Measurements from ENCODE around the gene EBF3.

EBF3 gene

DNA sequence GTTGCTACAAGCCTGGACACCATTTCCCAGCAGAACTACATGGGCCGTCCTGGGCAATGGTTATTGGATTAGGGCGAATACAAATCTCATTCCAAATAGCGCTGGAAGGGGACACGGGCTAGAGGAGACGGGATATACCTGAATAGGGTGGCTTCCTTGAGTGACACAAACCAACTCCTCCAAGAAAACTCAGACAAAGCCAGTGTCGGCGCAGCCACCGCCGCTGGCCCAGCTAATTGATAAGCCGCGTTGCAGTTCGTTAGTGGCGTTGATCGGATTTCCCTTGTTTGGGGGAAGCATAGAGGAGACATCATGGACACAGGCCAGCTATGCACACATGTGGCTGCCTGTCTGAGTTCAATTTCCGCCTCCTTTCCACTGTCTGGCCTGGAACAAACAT lies 55.7 kb downstream of the EBF3 start:
- Histone ChIP-seq H3K27me3 (ENCODE audit: control insufficient read depth, insufficient read depth, low read length) (no peaks in the 10 kb centered on the region), H3K27ac (ENCODE audit: low read length) (no peak overlapping the region), H3K9me3 (ENCODE audit: control insufficient read depth, insufficient read depth, low read length) (no peaks in the 10 kb centered on the region), H3K4me3 (ENCODE audit: low read length) (no peak overlapping the region), H3K4me1 (ENCODE audit: control insufficient read depth, insufficient read depth, low read length) (peaks cover 5% of the 10 kb centered on the region), H3K36me3 (ENCODE audit: control insufficient read depth, insufficient read depth, low read length) (no peaks in the 10 kb centered on the region)
- DNase-seq (ENCODE audit: low read depth, low spot score) = no peak
- no CpG with 5 or more reads among the region's 15 CpGs for WGBS (ENCODE audit: insufficient coverage, insufficient read length)

DNA sequence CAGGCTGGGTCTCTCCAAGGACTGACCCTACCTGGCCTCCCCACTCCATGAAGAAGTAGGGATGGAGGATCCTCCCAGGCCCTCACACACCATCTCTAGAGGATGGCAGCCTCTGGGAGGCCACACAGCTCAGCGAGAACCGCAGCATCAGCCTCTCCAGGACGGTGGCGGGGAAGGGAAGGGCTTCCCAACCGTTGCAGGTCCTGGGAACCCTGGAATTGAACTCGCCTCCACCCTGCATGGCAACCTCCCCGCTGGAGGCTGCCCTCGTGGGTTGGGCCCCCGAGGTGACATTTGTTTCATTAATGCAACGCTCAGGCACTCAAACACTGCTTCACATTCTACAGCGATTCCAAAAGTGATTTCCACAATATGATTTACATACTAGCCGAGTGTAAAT lies 58.5 kb downstream of the EBF3 start:
- Histone ChIP-seq H3K4me1 (ENCODE audit: control insufficient read depth, insufficient read depth, low read length) (peaks cover 5% of the 10 kb centered on the region; the same call in 1 of the 2 replicates), H3K4me3 (ENCODE audit: low read length) (no peak overlapping the region), H3K27me3 (ENCODE audit: control insufficient read depth, insufficient read depth, low read length) (no peaks in the 10 kb centered on the region), H3K36me3 (ENCODE audit: control insufficient read depth, insufficient read depth, low read length) (no peaks in the 10 kb centered on the region), H3K9me3 (ENCODE audit: control insufficient read depth, insufficient read depth, low read length) (no peaks in the 10 kb centered on the region), H3K27ac (ENCODE audit: low read length) (no peak overlapping the region)
- no CpG with 5 or more reads among the region's 12 CpGs for WGBS (ENCODE audit: insufficient coverage, insufficient read length)
- DNase-seq (ENCODE audit: low read depth, low spot score) = no peak

DNA sequence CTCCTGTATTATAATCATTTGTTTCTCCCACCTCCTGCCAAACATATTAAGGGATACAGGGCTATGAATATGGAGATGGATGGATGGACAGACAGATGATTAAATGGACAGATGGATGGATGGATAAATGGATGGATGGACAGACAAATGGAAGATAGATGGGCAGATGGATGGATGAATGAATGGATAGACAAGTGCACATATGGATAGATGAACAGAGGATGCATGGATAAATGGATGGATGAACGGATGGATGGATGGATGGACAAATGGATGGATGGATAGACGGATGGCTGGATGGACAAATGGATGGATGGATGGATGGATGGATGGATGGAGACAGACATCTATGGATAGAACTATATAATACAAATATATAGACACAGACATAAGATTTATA lies 59.8 kb downstream of the EBF3 start:
- Histone ChIP-seq H3K4me3 (ENCODE audit: low read length) (no peak overlapping the region), H3K27me3 (ENCODE audit: control insufficient read depth, insufficient read depth, low read length) (no peaks in the 10 kb centered on the region), H3K36me3 (ENCODE audit: control insufficient read depth, insufficient read depth, low read length) (no peaks in the 10 kb centered on the region), H3K27ac (ENCODE audit: low read length) (no peak overlapping the region), H3K4me1 (ENCODE audit: control insufficient read depth, insufficient read depth, low read length) (peaks cover 8% of the 10 kb centered on the region; the same call in 1 of the 2 replicates), H3K9me3 (ENCODE audit: control insufficient read depth, insufficient read depth, low read length) (no peaks in the 10 kb centered on the region)
- DNase-seq (ENCODE audit: low read depth, low spot score) = no peak
- no CpG with 5 or more reads among the region's 2 CpGs for WGBS (ENCODE audit: insufficient coverage, insufficient read length)

DNA sequence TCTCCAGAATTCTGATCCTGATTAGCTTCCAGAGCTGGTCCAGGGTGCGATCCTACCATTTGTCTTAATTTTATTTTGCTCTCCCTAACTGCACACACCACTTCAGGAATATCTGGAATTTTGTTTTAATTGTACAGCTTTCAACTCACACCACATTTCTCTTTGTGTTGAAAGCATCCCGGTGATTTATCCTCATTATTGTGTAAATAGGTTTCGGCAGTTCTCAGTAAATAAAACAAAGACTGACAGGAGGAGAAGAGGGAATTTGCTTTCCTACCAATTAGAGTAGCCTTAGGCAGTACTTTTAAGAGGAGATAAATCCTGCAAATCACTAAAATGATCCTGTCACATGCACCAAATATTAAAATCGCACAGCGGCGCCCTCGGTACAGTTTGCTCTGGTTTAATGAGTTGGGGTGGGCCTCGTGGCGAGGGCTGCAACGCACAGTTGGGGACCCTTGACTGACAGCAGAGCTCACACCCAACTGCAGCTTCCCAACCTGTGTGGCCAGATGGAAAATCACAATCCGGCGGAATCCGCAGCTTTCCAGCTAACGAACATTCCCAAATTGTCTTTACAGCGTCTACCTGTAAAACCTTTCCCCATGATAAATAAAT lies 62.6 kb downstream of the EBF3 start:
- no peak overlapping the region for H3K4me3 ChIP-seq (ENCODE audit: low read length)
- no CpG with 5 or more reads among the region's 15 CpGs for WGBS (ENCODE audit: insufficient coverage, insufficient read length)
- DNase-seq (ENCODE audit: low read depth, low spot score) = no peak
- peaks cover 11% of the 10 kb centered on the region; the same call in 1 of the 2 replicates for H3K4me1 ChIP-seq (ENCODE audit: control insufficient read depth, insufficient read depth, low read length)
- H3K36me3 ChIP-seq (ENCODE audit: control insufficient read depth, insufficient read depth, low read length) = no peaks in the 10 kb centered on the region
- H3K27ac ChIP-seq (ENCODE audit: low read length) = no peak overlapping the region
- no peaks in the 10 kb centered on the region for H3K9me3 ChIP-seq (ENCODE audit: control insufficient read depth, insufficient read depth, low read length)
- H3K27me3 ChIP-seq (ENCODE audit: control insufficient read depth, insufficient read depth, low read length) = no peaks in the 10 kb centered on the region

DNA sequence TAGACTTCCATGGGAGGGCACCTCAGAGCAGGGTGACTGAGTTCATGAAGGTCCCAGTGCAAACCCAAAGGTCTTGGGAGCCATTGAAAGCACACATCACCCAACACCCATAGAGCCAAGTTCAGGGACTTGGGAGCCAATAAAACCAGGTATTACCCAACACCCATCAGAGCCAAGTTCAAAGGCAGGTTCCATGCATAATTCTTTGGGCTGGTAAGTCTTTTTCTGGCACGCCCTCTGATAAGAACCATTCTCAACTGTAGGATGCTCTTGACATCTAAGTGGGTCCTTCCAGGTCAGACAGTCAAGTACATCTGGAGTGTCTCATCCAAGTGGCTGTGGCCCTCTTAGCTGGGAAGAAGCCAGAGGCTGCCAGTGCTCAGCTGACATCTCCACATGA lies 63.2 kb downstream of the EBF3 start:
- no peak overlapping the region for H3K4me3 ChIP-seq (ENCODE audit: low read length)
- no peak for DNase-seq (ENCODE audit: low read depth, low spot score)
- no peak overlapping the region for H3K27ac ChIP-seq (ENCODE audit: low read length)
- H3K4me1 ChIP-seq (ENCODE audit: control insufficient read depth, insufficient read depth, low read length) = peaks cover 12% of the 10 kb centered on the region; the same call in 1 of the 2 replicates
- H3K36me3 ChIP-seq (ENCODE audit: control insufficient read depth, insufficient read depth, low read length) = no peaks in the 10 kb centered on the region
- WGBS (ENCODE audit: insufficient coverage, insufficient read length) = no CpG with 5 or more reads among the region's 1 CpG
- no peaks in the 10 kb centered on the region for H3K27me3 ChIP-seq (ENCODE audit: control insufficient read depth, insufficient read depth, low read length)
- H3K9me3 ChIP-seq (ENCODE audit: control insufficient read depth, insufficient read depth, low read length) = no peaks in the 10 kb centered on the region

GRCh38 chr10:129899276-129900130 lies 64.6 kb downstream of the EBF3 start:
- H3K4me3 ChIP-seq (ENCODE audit: low read length) = no peak overlapping the region
- no CpG with 5 or more reads among the region's 22 CpGs for WGBS (ENCODE audit: insufficient coverage, insufficient read length)

GRCh38 chr10:129898706-129899268 lies 65.3 kb downstream of the EBF3 start:
- no CpG with 5 or more reads among the region's 38 CpGs for WGBS (ENCODE audit: insufficient coverage, insufficient read length)
- Histone ChIP-seq H3K4me1 (ENCODE audit: control insufficient read depth, insufficient read depth, low read length) (peaks cover 12% of the 10 kb centered on the region; the same call in 1 of the 2 replicates), H3K27me3 (ENCODE audit: control insufficient read depth, insufficient read depth, low read length) (no peaks in the 10 kb centered on the region)

More at GRCh38 chr10:129899276-129900130, 64.6 kb downstream of the EBF3 start:
- H3K4me1 ChIP-seq (ENCODE audit: control insufficient read depth, insufficient read depth, low read length) = peaks cover 12% of the 10 kb centered on the region; the same call in 1 of the 2 replicates
- H3K36me3 ChIP-seq (ENCODE audit: control insufficient read depth, insufficient read depth, low read length) = no peaks in the 10 kb centered on the region
- no peak for DNase-seq (ENCODE audit: low read depth, low spot score)
- H3K27me3 ChIP-seq (ENCODE audit: control insufficient read depth, insufficient read depth, low read length) = no peaks in the 10 kb centered on the region
- H3K27ac ChIP-seq (ENCODE audit: low read length) = no peak overlapping the region
- H3K9me3 ChIP-seq (ENCODE audit: control insufficient read depth, insufficient read depth, low read length) = no peaks in the 10 kb centered on the region

DNA sequence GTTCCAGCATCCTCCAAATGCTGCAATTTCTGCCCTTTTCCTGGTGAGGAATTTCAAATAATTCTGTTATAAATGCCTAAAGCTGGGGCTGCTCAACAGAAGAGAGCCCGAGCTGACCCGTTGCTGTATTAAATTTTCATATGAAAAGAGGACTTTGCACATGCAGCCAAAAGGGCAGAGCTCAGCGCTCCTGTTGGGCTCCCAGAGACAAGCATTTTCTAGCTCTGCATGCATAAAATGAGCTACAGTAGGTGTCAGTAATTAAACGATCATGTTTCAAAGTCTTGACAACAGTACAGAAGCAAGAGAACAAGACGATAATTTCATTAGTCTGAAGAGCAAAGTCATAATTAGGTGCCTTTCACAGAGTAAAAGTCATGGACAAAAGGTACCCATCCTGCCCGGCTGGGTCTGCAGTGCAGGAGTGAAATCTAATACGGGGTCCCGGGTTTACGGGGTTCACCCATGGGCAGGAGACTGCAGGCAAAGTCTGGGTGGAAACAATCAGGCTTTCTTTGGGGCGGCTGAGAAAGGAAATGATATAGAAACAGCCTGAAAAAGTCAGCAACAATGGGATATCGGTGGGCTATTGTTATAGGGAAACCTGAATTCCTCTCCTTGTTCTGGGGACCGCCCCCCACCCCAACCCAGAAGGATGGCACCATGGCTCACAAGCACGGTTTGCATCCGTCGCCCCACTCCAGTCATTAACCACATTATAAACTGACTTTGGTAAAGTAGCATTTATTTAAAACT lies 66.0 kb downstream of the EBF3 start:
- Histone ChIP-seq H3K4me1 (ENCODE audit: control insufficient read depth, insufficient read depth, low read length) (peaks cover 12% of the 10 kb centered on the region; the same call in 1 of the 2 replicates), H3K36me3 (ENCODE audit: control insufficient read depth, insufficient read depth, low read length) (no peaks in the 10 kb centered on the region), H3K27ac (ENCODE audit: low read length) (no peak overlapping the region), H3K9me3 (ENCODE audit: control insufficient read depth, insufficient read depth, low read length) (no peaks in the 10 kb centered on the region), H3K27me3 (ENCODE audit: control insufficient read depth, insufficient read depth, low read length) (no peaks in the 10 kb centered on the region), H3K4me3 (ENCODE audit: low read length) (no peak overlapping the region)
- WGBS (ENCODE audit: insufficient coverage, insufficient read length) = no CpG with 5 or more reads among the region's 15 CpGs
- no peak for DNase-seq (ENCODE audit: low read depth, low spot score)

More at GRCh38 chr10:129898706-129899268, 65.3 kb downstream of the EBF3 start:
- Histone ChIP-seq H3K36me3 (ENCODE audit: control insufficient read depth, insufficient read depth, low read length) (no peaks in the 10 kb centered on the region), H3K4me3 (ENCODE audit: low read length) (no peak overlapping the region), H3K9me3 (ENCODE audit: control insufficient read depth, insufficient read depth, low read length) (no peaks in the 10 kb centered on the region), H3K27ac (ENCODE audit: low read length) (no peak overlapping the region)
- no peak for DNase-seq (ENCODE audit: low read depth, low spot score)

GRCh38 chr10:129896860-129897200 lies 67.2 kb downstream of the EBF3 start:
- no peak for DNase-seq (ENCODE audit: low read depth, low spot score)
- no CpG with 5 or more reads among the region's 11 CpGs for WGBS (ENCODE audit: insufficient coverage, insufficient read length)
- H3K36me3 ChIP-seq (ENCODE audit: control insufficient read depth, insufficient read depth, low read length) = no peaks in the 10 kb centered on the region
- no peaks in the 10 kb centered on the region for H3K27me3 ChIP-seq (ENCODE audit: control insufficient read depth, insufficient read depth, low read length)
- no peak overlapping the region for H3K27ac ChIP-seq (ENCODE audit: low read length)
- no peak overlapping the region for H3K4me3 ChIP-seq (ENCODE audit: low read length)
- peaks cover 11% of the 10 kb centered on the region; the same call in 1 of the 2 replicates for H3K4me1 ChIP-seq (ENCODE audit: control insufficient read depth, insufficient read depth, low read length)
- H3K9me3 ChIP-seq (ENCODE audit: control insufficient read depth, insufficient read depth, low read length) = no peaks in the 10 kb centered on the region

Data from iPS DF 6.9 (cell line).